Lung (tissue), 12 donors: ENCODE measurements around the gene BCL2L1. TPM values are rescaled to one million over a fixed set of nuclear protein-coding genes. Genes with fewer than 3 reads are reported as not detected.

Experiments used
- ATAC-seq: fragments of 200-7000 bp; cut with Tn5 transposase; one replicate; pipeline ENCODE4 v1.9.1; 2020; ENCODE audit warnings: moderate number of reproducible peaks; ENCODE audit not compliant: insufficient read depth, low FRiP score
- DNase-seq, 3 donors: peaks; one replicate each; pipeline ENCODE4 v3.0.0-alpha.2; 2013 to 2017
- H3K27ac ChIP-seq, 2 donors: one replicate each; pipeline ENCODE4 v1.5.1; 2013; ENCODE audit warnings: mild to moderate bottlenecking in 2 of 2, moderate library complexity in 2 of 2, control low read depth in 1 of 2, inconsistent platforms in 1 of 2, low read depth in 1 of 2, low read length in 1 of 2
- H3K27me3 ChIP-seq, 3 donors: one replicate each; pipeline ENCODE4 v1.5.1; 2013; ENCODE audit warnings: low read length in 2 of 3; ENCODE audit not compliant: control insufficient read depth in 3 of 3, insufficient read depth in 3 of 3
- H3K36me3 ChIP-seq, 4 donors: one replicate each; pipeline ENCODE4 v1.5.1; 2013; ENCODE audit warnings: low read length in 4 of 4, mild to moderate bottlenecking in 1 of 4, moderate library complexity in 1 of 4; ENCODE audit not compliant: control insufficient read depth in 4 of 4, insufficient read depth in 4 of 4
- H3K4me1 ChIP-seq, 5 donors: one replicate each; pipeline ENCODE4 v1.5.1; 2013; ENCODE audit warnings: low read length in 5 of 5, mild to moderate bottlenecking in 2 of 5, moderate library complexity in 1 of 5; ENCODE audit not compliant: control insufficient read depth in 5 of 5, insufficient read depth in 5 of 5
- H3K4me3 ChIP-seq: one replicate; pipeline ENCODE4 v1.5.1; 2013; ENCODE audit warnings: mild to moderate bottlenecking, control low read depth, moderate library complexity
- H3K9ac ChIP-seq, 2 donors: one replicate each; pipeline ENCODE4 v1.5.1; 2013; ENCODE audit warnings: low read length in 2 of 2, control low read depth in 1 of 2; ENCODE audit not compliant: insufficient read depth in 1 of 2
- H3K9me3 ChIP-seq, 4 donors: one replicate each; pipeline ENCODE4 v1.5.1; 2013; ENCODE audit warnings: low read length in 3 of 4, mild to moderate bottlenecking in 1 of 4, moderate library complexity in 1 of 4; ENCODE audit not compliant: control insufficient read depth in 4 of 4, insufficient read depth in 3 of 4
- WGBS, 2 donors: extraction: QIAGEN DNeasy Blood & Tissue Kit; methylation state at CpG; one replicate each; pipeline ENCODE4 v1.1.7; 2013; 5-methylcytosine and 5-hydroxymethylcytosine counted together
- polyA plus RNA-seq, 2 donors: library from polyadenylated mRNA; stranded (reverse); fragments of 200-250 nt; gene quantifications; one replicate each; pipeline ENCODE4 v1.2.1, GENCODE V29; 2013
- total RNA-seq, 2 donors: library from RNA; depleted of rRNA in 1 of 2; stranded (reverse); fragments of >200 nt in 1 of 2; gene quantifications; one replicate each; pipeline ENCODE4 v1.2.1, GENCODE V29; 2014 to 2021
- TF ChIP-seq, protein P1 (sequence below): IDR thresholded peaks from 2 replicates; pipeline ENCODE4 v1.5.1; 2012; ENCODE audit warnings: mild to moderate bottlenecking; ENCODE audit errors: control extremely low read depth, extremely low read depth
- donor health status: control.
- donor health status: control.
- donor health status: Bipolar disorder and iron deficiency.
- donor health status: healthy.
- donor health status: DM: yes; HTN: yes; CAD: no.

Gene BCL2L1
- total and polyA plus RNA-seq, 4 donors = 107 to 150 (median 117) TPM

DNA sequence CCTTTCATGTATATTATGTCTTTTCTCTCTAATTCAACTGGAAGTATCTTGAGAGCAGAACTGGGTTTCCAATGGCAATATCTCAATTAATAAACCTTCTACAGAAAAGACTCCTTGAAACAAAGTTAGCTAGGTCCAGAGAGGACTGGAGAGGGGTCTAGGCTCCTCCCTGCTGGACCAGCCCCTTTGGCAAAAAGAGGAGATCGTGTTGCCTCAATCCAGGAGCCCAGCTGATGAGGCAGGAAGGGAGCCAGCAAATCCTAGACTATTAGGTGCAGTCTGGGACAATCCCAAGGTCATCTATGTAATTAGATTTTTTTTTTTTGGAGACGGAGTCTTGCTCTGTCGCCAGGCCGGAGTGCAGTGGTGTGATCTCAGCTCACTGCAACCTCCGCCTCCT, 21.9 kb downstream of the BCL2L1 start:
- H3K27me3 ChIP-seq = no peaks in the 10 kb centered on the region
- no peak overlapping the region for H3K4me3 ChIP-seq
- peak overlapping the region in 1 of 2 donors; percentile 82 for H3K27ac ChIP-seq
- no peak overlapping the region for H3K9ac ChIP-seq
- ATAC-seq (no peak), DNase-seq (no peak)
- H3K36me3 ChIP-seq = peaks cover 0 to 8% (median under 1%) of the 10 kb centered on the region in 4 donors
- TF ChIP-seq, protein P1, sequence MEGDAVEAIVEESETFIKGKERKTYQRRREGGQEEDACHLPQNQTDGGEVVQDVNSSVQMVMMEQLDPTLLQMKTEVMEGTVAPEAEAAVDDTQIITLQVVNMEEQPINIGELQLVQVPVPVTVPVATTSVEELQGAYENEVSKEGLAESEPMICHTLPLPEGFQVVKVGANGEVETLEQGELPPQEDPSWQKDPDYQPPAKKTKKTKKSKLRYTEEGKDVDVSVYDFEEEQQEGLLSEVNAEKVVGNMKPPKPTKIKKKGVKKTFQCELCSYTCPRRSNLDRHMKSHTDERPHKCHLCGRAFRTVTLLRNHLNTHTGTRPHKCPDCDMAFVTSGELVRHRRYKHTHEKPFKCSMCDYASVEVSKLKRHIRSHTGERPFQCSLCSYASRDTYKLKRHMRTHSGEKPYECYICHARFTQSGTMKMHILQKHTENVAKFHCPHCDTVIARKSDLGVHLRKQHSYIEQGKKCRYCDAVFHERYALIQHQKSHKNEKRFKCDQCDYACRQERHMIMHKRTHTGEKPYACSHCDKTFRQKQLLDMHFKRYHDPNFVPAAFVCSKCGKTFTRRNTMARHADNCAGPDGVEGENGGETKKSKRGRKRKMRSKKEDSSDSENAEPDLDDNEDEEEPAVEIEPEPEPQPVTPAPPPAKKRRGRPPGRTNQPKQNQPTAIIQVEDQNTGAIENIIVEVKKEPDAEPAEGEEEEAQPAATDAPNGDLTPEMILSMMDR = no peak
- H3K9me3 ChIP-seq = no peaks in the 10 kb centered on the region
- peaks cover 0 to 43% (median 20%) of the 10 kb centered on the region in 5 donors for H3K4me1 ChIP-seq
- WGBS, 2 donors = 85 to 92% methylated on average over 5 of the region's 5 CpGs

DNA sequence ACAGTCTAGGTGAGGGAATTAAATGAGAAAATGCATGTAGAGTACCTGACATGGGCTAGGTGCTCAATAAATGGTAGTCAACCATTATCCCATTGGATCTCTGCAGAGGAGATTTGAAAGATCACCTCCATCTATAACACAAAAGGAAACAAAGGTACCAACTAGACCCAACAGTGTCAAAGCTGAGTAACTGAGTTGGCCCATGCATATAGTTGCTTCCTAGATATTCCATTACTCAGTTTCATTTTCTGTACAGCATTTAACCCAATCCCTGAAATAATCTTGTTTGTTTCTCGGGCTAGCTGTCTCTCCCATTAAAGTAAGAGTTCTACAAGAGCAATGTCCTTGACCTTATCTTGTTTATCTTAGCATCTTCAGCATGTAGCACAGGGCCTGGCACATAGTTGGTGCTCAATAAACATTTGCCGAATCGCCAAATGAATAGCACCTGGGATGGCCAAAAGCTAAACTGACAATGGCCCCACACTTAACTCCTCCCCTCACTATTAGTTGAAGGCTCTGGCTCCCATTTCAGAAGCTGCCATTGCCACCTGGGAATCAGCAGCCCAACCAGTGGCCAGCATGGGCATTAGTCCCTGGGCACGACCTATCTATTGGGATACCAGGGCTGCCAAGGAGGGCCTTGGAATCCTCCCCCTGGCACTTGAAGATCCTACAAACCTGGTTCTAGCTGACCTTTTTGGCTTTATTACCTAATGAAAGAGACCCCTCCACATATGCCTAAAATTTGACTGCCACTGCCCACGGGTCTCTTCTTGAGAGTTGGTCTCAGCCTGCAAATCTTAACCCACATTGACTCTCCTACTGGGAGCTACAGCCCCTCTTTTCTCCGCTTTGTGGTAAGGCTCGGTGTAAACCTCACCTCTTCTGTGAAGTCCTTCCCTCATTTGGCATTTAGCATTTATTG, 22.6 kb downstream of the BCL2L1 start:
- ATAC-seq = no peak
- H3K4me3 ChIP-seq = no peak overlapping the region
- no peaks in the 10 kb centered on the region for H3K27me3 ChIP-seq
- no peaks in the 10 kb centered on the region for H3K9me3 ChIP-seq
- no peak overlapping the region for H3K9ac ChIP-seq
- peak overlapping the region; percentile 84 to 91 for H3K27ac ChIP-seq
- H3K4me1 ChIP-seq = peaks cover 0 to 45% (median 14%) of the 10 kb centered on the region in 5 donors
- TF ChIP-seq, protein P1 = no peak
- WGBS, 2 donors = 83 to 91% methylated on average over 7 of the region's 7 CpGs
- H3K36me3 ChIP-seq = peaks cover 0 to 7% (median 0%) of the 10 kb centered on the region in 4 donors
- DNase-seq = no peak

DNA sequence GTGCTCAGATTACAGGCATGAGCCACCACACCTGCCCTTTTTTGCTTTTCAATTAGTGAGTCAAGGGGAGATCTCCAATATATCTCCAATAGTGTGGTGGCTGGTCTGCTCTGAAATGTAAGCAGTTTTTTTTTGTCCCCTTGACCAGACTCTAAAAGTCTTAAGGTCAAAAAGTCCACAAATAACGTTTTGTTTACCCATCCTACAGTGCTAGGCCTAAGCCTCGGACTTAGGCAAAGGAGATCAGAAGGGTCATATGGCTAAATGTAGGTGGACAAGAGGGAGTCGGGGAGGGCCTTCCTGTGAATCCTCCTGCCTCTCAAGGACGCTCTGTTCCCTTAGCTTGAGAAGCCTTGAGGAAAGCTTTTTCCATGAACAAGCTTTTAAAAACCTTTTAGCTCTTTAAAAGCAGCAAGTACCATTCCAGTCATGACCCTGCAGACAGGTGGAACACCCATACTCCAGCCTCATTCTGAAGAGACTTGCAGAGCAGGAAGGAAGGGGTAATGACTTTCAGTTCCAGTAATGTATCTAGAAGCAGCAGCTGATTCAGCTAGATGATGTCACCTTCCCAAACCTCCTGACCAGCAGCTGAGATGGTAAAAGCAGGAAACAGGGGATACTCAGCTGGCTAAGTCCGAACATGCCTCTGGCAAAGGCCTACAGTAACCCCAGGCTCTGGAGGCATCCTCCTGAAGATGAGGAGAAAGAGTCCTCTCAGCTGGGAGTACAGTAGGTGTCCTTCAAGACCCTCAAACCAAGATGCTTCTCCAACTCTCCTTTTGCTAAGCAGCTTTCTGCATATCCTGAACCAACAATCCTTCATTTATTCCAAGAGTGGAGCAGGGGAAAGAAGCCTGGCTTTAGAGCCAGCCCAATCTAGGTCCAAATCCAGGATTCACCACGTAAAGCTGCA, 23.6 kb downstream of the BCL2L1 start:
- H3K27me3 ChIP-seq = no peaks in the 10 kb centered on the region
- H3K9ac ChIP-seq = no peak overlapping the region
- WGBS, 2 donors = 34 to 53% methylated on average over 6 of the region's 6 CpGs
- TF ChIP-seq, protein P1 = no peak
- peak; percentile 77 for ATAC-seq
- H3K27ac ChIP-seq = peak overlapping the region; percentile 84 to 91
- H3K4me3 ChIP-seq = no peak overlapping the region
- DNase-seq = peak; percentile 34 to 79 (median 57)
- no peaks in the 10 kb centered on the region for H3K9me3 ChIP-seq
- H3K4me1 ChIP-seq = peaks cover 0 to 51% (median 4%) of the 10 kb centered on the region in 5 donors
- H3K36me3 ChIP-seq = peaks cover 0 to 8% (median 0%) of the 10 kb centered on the region in 4 donors
